Esophagus squamous epithelium (tissue), 5 donors: ENCODE measurements around the gene MC1R. TPM values are rescaled to one million over a fixed set of nuclear protein-coding genes. Genes with fewer than 3 reads are reported as not detected.
"Not testable (repeated sequence)": the region's sequence is repeated elsewhere in the genome, so short reads cannot be mapped to it uniquely, and the experiment has no call there.

Experiments used
- DNase-seq: peaks from one replicate; lab custom pipeline; 2025; lab: John Stamatoyannopoulos, UW
- H3K27ac ChIP-seq, 4 donors: fragments of 200-600 bp; sonication (generic); one replicate each; pipeline ENCODE4 v1.5.1; 2016 to 2019; ENCODE audit warnings: mild to moderate bottlenecking in 1 of 4
- H3K27me3 ChIP-seq, 4 donors: fragments of 200-600 bp; sonication (generic); 1 replicate in 3 of 4; 2 replicates in 1 of 4; pipeline versions ENCODE4 v1.5.1 to v1.6.0; 2017 to 2021; ENCODE audit warnings: antibody characterized with exemption in 1 of 4
- H3K36me3 ChIP-seq, 3 donors: fragments of 200-600 bp; sonication (generic); one replicate each; pipeline ENCODE4 v1.5.1; 2016 to 2019
- H3K4me1 ChIP-seq, 3 donors: fragments of 200-600 bp; sonication (generic); one replicate each; pipeline ENCODE4 v1.5.1; 2017 to 2019
- H3K4me3 ChIP-seq, 4 donors: fragments of 200-600 bp; sonication (generic); 1 replicate in 3 of 4; 2 replicates in 1 of 4; pipeline ENCODE4 v1.5.1; 2016 to 2019; ENCODE audit warnings: mild to moderate bottlenecking in 2 of 4, moderate library complexity in 1 of 4
- H3K9me3 ChIP-seq, 3 donors: fragments of 200-600 bp; sonication (generic); one replicate each; pipeline ENCODE4 v1.5.1; 2016 to 2019
- POLR2A ChIP-seq, 4 donors: fragments of 450-650 bp; IDR thresholded peaks; one replicate each; pipeline ENCODE4 v1.6.1; 2017; ENCODE audit warnings: antibody characterized with exemption in 4 of 4, mild to moderate bottlenecking in 4 of 4, moderate library complexity in 3 of 4
- WGBS, 2 donors: methylation state at CpG; one replicate each; pipeline ENCODE4 v1.1.5; 2018; 5-methylcytosine and 5-hydroxymethylcytosine counted together
- intact Hi-C: fragments of 100-400 bp; cut with DNase I; formaldehyde crosslinking; loops from one replicate; pipeline ENCODE4 v1.15.0; 2022
- total RNA-seq, 4 donors: library from RNA; depleted of rRNA; stranded (reverse); fragments of >200 nt; gene quantifications; one replicate each; pipeline ENCODE4 v1.1.0, GENCODE V29; 2016
- TF ChIP-seq, protein P1 (sequence below), 6 experiments: fragments of 450-650 bp in 4 of 6; fragments of 200-600 bp in 2 of 6; sonication (generic) in 2 of 6; IDR thresholded peaks; one replicate each; pipeline ENCODE4 v1.5.1; 2016 to 2019; ENCODE audit warnings: antibody characterized with exemption in 6 of 6, mild to moderate bottlenecking in 4 of 6, moderate library complexity in 4 of 6
- donor health status: DM: yes; HTN: yes; CAD: no.

Gene MC1R
- total RNA-seq, 4 donors from 2014 or later = 1.1 to 3.4 (median 2.0) TPM

GRCh38 chr16:89931305-89931896 lies 12.7 kb downstream of the MC1R start:
- WGBS, 2 donors = 85 to 89% methylated on average over 8 to 11 of the region's 16 CpGs
- peaks cover 2 to 5% (median 3%) of the 10 kb centered on the region in 3 donors for H3K4me1 ChIP-seq
- no peaks in the 10 kb centered on the region for H3K9me3 ChIP-seq
- TF ChIP-seq, protein P1, sequence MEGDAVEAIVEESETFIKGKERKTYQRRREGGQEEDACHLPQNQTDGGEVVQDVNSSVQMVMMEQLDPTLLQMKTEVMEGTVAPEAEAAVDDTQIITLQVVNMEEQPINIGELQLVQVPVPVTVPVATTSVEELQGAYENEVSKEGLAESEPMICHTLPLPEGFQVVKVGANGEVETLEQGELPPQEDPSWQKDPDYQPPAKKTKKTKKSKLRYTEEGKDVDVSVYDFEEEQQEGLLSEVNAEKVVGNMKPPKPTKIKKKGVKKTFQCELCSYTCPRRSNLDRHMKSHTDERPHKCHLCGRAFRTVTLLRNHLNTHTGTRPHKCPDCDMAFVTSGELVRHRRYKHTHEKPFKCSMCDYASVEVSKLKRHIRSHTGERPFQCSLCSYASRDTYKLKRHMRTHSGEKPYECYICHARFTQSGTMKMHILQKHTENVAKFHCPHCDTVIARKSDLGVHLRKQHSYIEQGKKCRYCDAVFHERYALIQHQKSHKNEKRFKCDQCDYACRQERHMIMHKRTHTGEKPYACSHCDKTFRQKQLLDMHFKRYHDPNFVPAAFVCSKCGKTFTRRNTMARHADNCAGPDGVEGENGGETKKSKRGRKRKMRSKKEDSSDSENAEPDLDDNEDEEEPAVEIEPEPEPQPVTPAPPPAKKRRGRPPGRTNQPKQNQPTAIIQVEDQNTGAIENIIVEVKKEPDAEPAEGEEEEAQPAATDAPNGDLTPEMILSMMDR (IDR thresholded peaks at IDR 0.05) = no peak
- no peak for TF ChIP-seq POLR2A (IDR thresholded peaks at IDR 0.05)
- no peaks in the 10 kb centered on the region for H3K36me3 ChIP-seq
- no peak overlapping the region for H3K4me3 ChIP-seq
- intact Hi-C loops = no loop called here
- peaks cover 0 to 23% (median 0%) of the 10 kb centered on the region in 4 donors for H3K27me3 ChIP-seq
- no peak for DNase-seq
- no peak overlapping the region for H3K27ac ChIP-seq

GRCh38 chr16:89931964-89932363 lies 13.3 kb downstream of the MC1R start:
- no peak for TF ChIP-seq POLR2A (IDR thresholded peaks at IDR 0.05)
- TF ChIP-seq, protein P1 (IDR thresholded peaks at IDR 0.05) = no peak
- Histone ChIP-seq H3K36me3 (no peaks in the 10 kb centered on the region), H3K4me1 (no peaks in the 10 kb centered on the region), H3K27me3 (peaks cover 0 to 18% (median 0%) of the 10 kb centered on the region in 4 donors), H3K27ac (no peak overlapping the region), H3K9me3 (no peaks in the 10 kb centered on the region), H3K4me3 (no peak overlapping the region)
- 80 to 100% methylated on average over 1 of the region's 6 CpGs for WGBS, 2 donors
- no peak for DNase-seq
- intact Hi-C loops = no loop called here

- H3K36me3 ChIP-seq, H3K27me3 ChIP-seq, H3K4me1 ChIP-seq, H3K27ac ChIP-seq, intact Hi-C loops, H3K9me3 ChIP-seq, DNase-seq, H3K4me3 ChIP-seq: not testable (repeated sequence)
- no CpG with 5 or more reads among the region's 29 CpGs for WGBS, 2 donors
These were observed 15.4 kb downstream of the MC1R start for GRCh38 chr16:89934019-89934418.

DNA sequence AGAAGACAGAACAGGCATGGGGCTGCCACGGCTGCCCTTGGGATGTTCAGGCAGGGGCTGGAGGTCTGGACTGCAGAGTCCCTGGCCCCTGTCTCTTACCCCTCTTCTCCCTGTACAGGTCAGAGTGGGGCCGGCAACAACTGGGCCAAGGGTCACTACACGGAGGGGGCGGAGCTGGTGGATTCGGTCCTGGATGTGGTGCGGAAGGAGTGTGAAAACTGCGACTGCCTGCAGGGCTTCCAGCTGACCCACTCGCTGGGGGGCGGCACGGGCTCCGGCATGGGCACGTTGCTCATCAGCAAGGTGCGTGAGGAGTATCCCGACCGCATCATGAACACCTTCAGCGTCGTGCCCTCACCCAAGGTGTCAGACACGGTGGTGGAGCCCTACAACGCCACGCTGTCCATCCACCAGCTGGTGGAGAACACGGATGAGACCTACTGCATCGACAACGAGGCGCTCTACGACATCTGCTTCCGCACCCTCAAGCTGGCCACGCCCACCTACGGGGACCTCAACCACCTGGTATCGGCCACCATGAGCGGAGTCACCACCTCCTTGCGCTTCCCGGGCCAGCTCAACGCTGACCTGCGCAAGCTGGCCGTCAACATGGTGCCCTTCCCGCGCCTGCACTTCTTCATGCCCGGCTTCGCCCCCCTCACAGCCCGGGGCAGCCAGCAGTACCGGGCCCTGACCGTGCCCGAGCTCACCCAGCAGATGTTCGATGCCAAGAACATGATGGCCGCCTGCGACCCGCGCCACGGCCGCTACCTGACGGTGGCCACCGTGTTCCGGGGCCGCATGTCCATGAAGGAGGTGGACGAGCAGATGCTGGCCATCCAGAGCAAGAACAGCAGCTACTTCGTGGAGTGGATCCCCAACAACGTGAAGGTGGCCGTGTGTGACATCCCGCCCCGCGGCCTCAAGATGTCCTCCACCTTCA lies 16.2 kb downstream of the MC1R start:
- no peak for DNase-seq
- 92 to 93% methylated on average over 30 to 38 of the region's 61 CpGs for WGBS, 2 donors
- no peaks in the 10 kb centered on the region for H3K4me1 ChIP-seq

DNA sequence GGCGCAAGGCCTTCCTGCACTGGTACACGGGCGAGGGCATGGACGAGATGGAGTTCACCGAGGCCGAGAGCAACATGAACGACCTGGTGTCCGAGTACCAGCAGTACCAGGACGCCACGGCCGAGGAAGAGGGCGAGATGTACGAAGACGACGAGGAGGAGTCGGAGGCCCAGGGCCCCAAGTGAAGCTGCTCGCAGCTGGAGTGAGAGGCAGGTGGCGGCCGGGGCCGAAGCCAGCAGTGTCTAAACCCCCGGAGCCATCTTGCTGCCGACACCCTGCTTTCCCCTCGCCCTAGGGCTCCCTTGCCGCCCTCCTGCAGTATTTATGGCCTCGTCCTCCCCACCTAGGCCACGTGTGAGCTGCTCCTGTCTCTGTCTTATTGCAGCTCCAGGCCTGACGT lies 17.0 kb downstream of the MC1R start:
- WGBS, 2 donors = 88 to 89% methylated on average over 16 to 24 of the region's 27 CpGs

More for the DNA sequence above, 16.2 kb downstream of the MC1R start:
- Histone ChIP-seq H3K9me3 (no peaks in the 10 kb centered on the region), H3K27ac (no peak overlapping the region), H3K4me3 (no peak overlapping the region), H3K27me3 (peaks cover 0 to 7% (median 0%) of the 10 kb centered on the region in 4 donors), H3K36me3 (no peaks in the 10 kb centered on the region)
- TF ChIP-seq, protein P1 (IDR thresholded peaks at IDR 0.05) = no peak
- TF ChIP-seq POLR2A (IDR thresholded peaks at IDR 0.05) = no peak
- intact Hi-C loops = no loop called here

DNA sequence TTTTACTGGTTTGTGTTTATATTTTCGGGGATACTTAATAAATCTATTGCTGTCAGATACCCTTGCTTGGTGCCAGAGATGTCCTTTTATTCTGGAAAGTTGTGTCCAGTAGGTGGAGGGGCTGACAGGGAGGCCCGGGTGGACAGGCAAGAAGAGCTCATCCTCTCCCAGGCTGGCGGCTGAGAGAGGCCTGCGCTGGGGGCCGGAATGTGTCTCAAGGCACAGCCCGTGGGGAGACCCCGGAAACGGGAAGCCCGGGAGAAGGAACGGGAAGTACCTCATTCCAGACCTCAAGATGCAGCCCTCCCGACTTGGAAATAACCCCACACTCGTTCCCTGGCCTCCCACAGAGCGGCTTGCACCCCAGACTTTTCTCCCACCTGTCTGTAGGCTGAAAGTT lies 17.4 kb downstream of the MC1R start:
- H3K27ac ChIP-seq = no peak overlapping the region
- H3K4me1 ChIP-seq = no peaks in the 10 kb centered on the region
- H3K36me3 ChIP-seq = no peaks in the 10 kb centered on the region
- WGBS, 2 donors = 50 to 82% methylated on average over 1 to 6 of the region's 13 CpGs
- H3K27me3 ChIP-seq = peaks cover 0 to 7% (median 0%) of the 10 kb centered on the region in 4 donors
- no peaks in the 10 kb centered on the region for H3K9me3 ChIP-seq
- DNase-seq = no peak
- no peak overlapping the region for H3K4me3 ChIP-seq
- TF ChIP-seq POLR2A (IDR thresholded peaks at IDR 0.05) = no peak
- TF ChIP-seq, protein P1 (IDR thresholded peaks at IDR 0.05) = no peak
- intact Hi-C loops = no loop called here

More for the DNA sequence above, 17.0 kb downstream of the MC1R start:
- H3K36me3 ChIP-seq, H3K27ac ChIP-seq, H3K4me3 ChIP-seq, H3K9me3 ChIP-seq, DNase-seq, H3K27me3 ChIP-seq, H3K4me1 ChIP-seq, intact Hi-C loops: not testable (repeated sequence)
